HG03135 (cell line): Measurements from ENCODE around the gene NPIPB6.
"Not testable (repeated sequence)": the region's sequence is repeated elsewhere in the genome, so short reads cannot be mapped to it uniquely, and the experiment has no call there.

ENCODE experiments used
- ATAC-seq: cut with Tn5 transposase; IDR thresholded peaks from one replicate; pipeline ENCODE4 v1.9.1; 2021; ENCODE audit warnings: mild to moderate bottlenecking, moderate library complexity; ENCODE audit not compliant: unreplicated experiment

The NPIPB6 gene

GRCh38 chr16:28363408-28363807, at the start of gene NPIPB6:
Gene NPIPB6, minus strand, starts transcription at chr16:28363508. Its CDS starts 686 bp downstream, at chr16:28362822.
- ATAC-seq: not testable (repeated sequence)

GRCh38 chr16:28403220-28404072, 40.1 kb upstream of the NPIPB6 start, which contains the start of gene EIF3CL:
Gene EIF3CL, minus strand, starts transcription at chr16:28403841. Its CDS starts 223 bp downstream, at chr16:28403618.
- ATAC-seq: peak; percentile 96

- not testable (repeated sequence) for ATAC-seq
Observed at GRCh38 chr16:28392054-28392453, 28.7 kb upstream of the NPIPB6 start.

- ATAC-seq: not testable (repeated sequence)
Observed at GRCh38 chr16:28382177-28382867, 19.0 kb upstream of the NPIPB6 start.

GRCh38 chr16:28377822-28378221, 14.5 kb upstream of the NPIPB6 start:
- ATAC-seq: not testable (repeated sequence)

- ATAC-seq: not testable (repeated sequence)
Observed at GRCh38 chr16:28377108-28377625, 13.9 kb upstream of the NPIPB6 start.

- not testable (repeated sequence) for ATAC-seq
Observed at GRCh38 chr16:28375115-28375514, 11.8 kb upstream of the NPIPB6 start.

GRCh38 chr16:28374281-28374680, 11.0 kb upstream of the NPIPB6 start:
- ATAC-seq: not testable (repeated sequence)

- not testable (repeated sequence) for ATAC-seq
Observed at GRCh38 chr16:28367926-28368325, 4.6 kb upstream of the NPIPB6 start.

- peak; percentile 94 for ATAC-seq
Observed at GRCh38 chr16:28364268-28365173, 1.2 kb upstream of the NPIPB6 start.

- not testable (repeated sequence) for ATAC-seq
Observed at GRCh38 chr16:28362600-28362999, 708 bp downstream of the NPIPB6 start.

GRCh38 chr16:28338230-28338629, 25.1 kb downstream of the NPIPB6 start:
- not testable (repeated sequence) for ATAC-seq

GRCh38 chr16:28336940-28337710, 26.2 kb downstream of the NPIPB6 start:
- ATAC-seq: not testable (repeated sequence)

- ATAC-seq: not testable (repeated sequence)
Observed at GRCh38 chr16:28335678-28336077, 27.6 kb downstream of the NPIPB6 start.

- not testable (repeated sequence) for ATAC-seq
Observed at GRCh38 chr16:28332632-28333031, 30.7 kb downstream of the NPIPB6 start.

- not testable (repeated sequence) for ATAC-seq
Observed at GRCh38 chr16:28330981-28331380, 32.3 kb downstream of the NPIPB6 start.

GRCh38 chr16:28330232-28330631, 33.1 kb downstream of the NPIPB6 start:
- not testable (repeated sequence) for ATAC-seq

- no peak for ATAC-seq
Observed at GRCh38 chr16:28326881-28327610, 36.3 kb downstream of the NPIPB6 start.

GRCh38 chr16:28324887-28325279, 38.4 kb downstream of the NPIPB6 start:
- no peak for ATAC-seq
